Endothelial cell of umbilical vein (primary cell): ENCODE data around the gene SLC12A9. TPM values are rescaled to one million over a fixed set of nuclear protein-coding genes. Genes with fewer than 3 reads are reported as not detected.

Experiments used
- BruUV-seq: library from RNA; stranded (reverse); fragments of 400-500 nt; replicated peaks from 2 replicates; lab custom pipeline; 2021; lab: Mats Ljungman, UMichigan
- CTCF ChIA-PET: fragments of 300-600, 350-600 bp; sonication (Branson Sonifier 250); formaldehyde crosslinking; loops from one replicate; lab custom pipeline; 2021; ENCODE audit warnings: antibody characterized with exemption, inconsistent platforms; lab: Charles Lee
- POLR2A ChIA-PET: fragments of 300-600, 350-600 bp; sonication (Branson Sonifier 250); formaldehyde crosslinking; loops from one replicate; lab custom pipeline; 2021; ENCODE audit warnings: antibody characterized with exemption, inconsistent platforms; lab: Charles Lee
- DNase-seq: peaks from one replicate; pipeline ENCODE4 v3.0.0-alpha.2; 2011; ENCODE audit warnings: low read depth, low spot score
- FAIRE-seq: peaks from 2 replicates; lab custom pipeline; 2011; peaks lifted over from hg19 to GRCh38; lab: Jason Lieb, UNC
- H2AFZ ChIP-seq: 2 replicates; pipeline ENCODE4 v1.6.0; 2012; ENCODE audit warnings: low read depth, low read length, control low read depth, inconsistent platforms
- H3K27ac ChIP-seq: 2 replicates; pipeline ENCODE4 v1.5.1; 2011; ENCODE audit warnings: low read depth, mild to moderate bottlenecking, control low read depth, low read length, moderate library complexity; ENCODE audit not compliant: insufficient read depth
- H3K27me3 ChIP-seq, 2 experiments: 2 replicates each; pipeline versions ENCODE4 v1.6.0 to v1.6.1; 2011; ENCODE audit warnings: low read length in 2 of 2, mixed read lengths in 1 of 2; ENCODE audit not compliant: control insufficient read depth in 2 of 2, insufficient read depth in 2 of 2
- H3K36me3 ChIP-seq, 2 experiments: 2 replicates in 1 of 2; 3 replicates in 1 of 2; pipeline ENCODE4 v1.5.1; 2011; ENCODE audit warnings: low read length in 2 of 2, mild to moderate bottlenecking in 1 of 2, moderate library complexity in 1 of 2; ENCODE audit not compliant: control insufficient read depth in 2 of 2, insufficient read depth in 2 of 2; ENCODE audit errors: extremely low read depth in 1 of 2
- H3K4me1 ChIP-seq: 3 replicates; pipeline ENCODE4 v1.5.1; 2011; ENCODE audit warnings: mild to moderate bottlenecking, low read length; ENCODE audit not compliant: control insufficient read depth, insufficient read depth; ENCODE audit errors: extremely low read depth
- H3K4me2 ChIP-seq: 2 replicates; pipeline ENCODE4 v1.6.1; 2011; ENCODE audit warnings: low read length, control low read depth, mixed read lengths; ENCODE audit not compliant: insufficient read depth
- H3K4me3 ChIP-seq, 3 experiments: fragments of 200-600 bp in 1 of 3; sonication (generic), shearing (Covaris generic) in 1 of 3; replicated peaks in 1 of 3; 2 replicates each; pipeline ENCODE4 v1.5.1; 2011 to 2016; ENCODE audit warnings: control low read depth in 3 of 3, low read length in 3 of 3, mild to moderate bottlenecking in 2 of 3, inconsistent platforms in 1 of 3, low read depth in 1 of 3, moderate library complexity in 1 of 3; ENCODE audit not compliant: insufficient read depth in 1 of 3
- H3K79me2 ChIP-seq: 2 replicates; pipeline ENCODE4 v1.6.0; 2012; ENCODE audit warnings: low read length, inconsistent platforms; ENCODE audit not compliant: control insufficient read depth, insufficient read depth
- H3K9ac ChIP-seq: replicated peaks from 2 replicates; pipeline ENCODE3; 2011; ENCODE audit warnings: low read length, control low read depth; ENCODE audit not compliant: insufficient read depth; ENCODE audit errors: extremely low read depth
- H3K9me1 ChIP-seq: replicated peaks from 3 replicates; pipeline ENCODE4 v1.6.0; 2011; ENCODE audit warnings: mild to moderate bottlenecking, low read length; ENCODE audit not compliant: control insufficient read depth, insufficient read depth; ENCODE audit errors: extremely low read depth
- H3K9me3 ChIP-seq: replicated peaks from 2 replicates; pipeline ENCODE4 v1.5.1; 2012; ENCODE audit warnings: low read length, inconsistent platforms; ENCODE audit not compliant: control insufficient read depth, insufficient read depth
- H4K20me1 ChIP-seq: replicated peaks from 2 replicates; pipeline ENCODE3; 2011; ENCODE audit warnings: mild to moderate bottlenecking, low read length; ENCODE audit not compliant: control insufficient read depth, insufficient read depth; ENCODE audit errors: extremely low read depth
- CTCF ChIP-seq, 2 donors: IDR thresholded peaks; 1 replicate in 1 of 2; 2 replicates in 1 of 2; pipeline ENCODE4 v1.5.1; 2011; ENCODE audit warnings: low read length in 2 of 2, mild to moderate bottlenecking in 2 of 2, moderate library complexity in 2 of 2, control low read depth in 1 of 2, inconsistent platforms in 1 of 2, low read depth in 1 of 2; ENCODE audit not compliant: insufficient read depth in 1 of 2; ENCODE audit errors: extremely low read depth in 1 of 2
- EZH2 ChIP-seq: IDR thresholded peaks from 2 replicates; pipeline ENCODE4 v1.6.1; 2012; ENCODE audit warnings: borderline replicate concordance, low read depth, mild to moderate bottlenecking, moderate library complexity, low read length, inconsistent platforms; ENCODE audit not compliant: severe bottlenecking
- FOS ChIP-seq: IDR thresholded peaks from 2 replicates; pipeline ENCODE4 v1.6.1; 2011; ENCODE audit warnings: mild to moderate bottlenecking, low read length, moderate library complexity, borderline replicate concordance; ENCODE audit not compliant: insufficient read depth
- GATA2 ChIP-seq: IDR thresholded peaks from 2 replicates; pipeline ENCODE4 v1.7.0; 2011; ENCODE audit warnings: low read depth, mild to moderate bottlenecking, moderate library complexity, mixed read lengths, low read length; ENCODE audit not compliant: insufficient read length, insufficient read depth
- JUN ChIP-seq: IDR thresholded peaks from 2 replicates; pipeline ENCODE4 v1.6.1; 2011; ENCODE audit warnings: borderline replicate concordance, low read depth; ENCODE audit not compliant: insufficient read length, insufficient read depth
- MAX ChIP-seq: IDR thresholded peaks from 2 replicates; pipeline ENCODE4 v1.6.1; 2011; ENCODE audit not compliant: insufficient read depth, insufficient read length
- MYC ChIP-seq: IDR thresholded peaks from one replicate; pipeline ENCODE4 v1.6.1; 2011; ENCODE audit warnings: mild to moderate bottlenecking, low read depth, low read length
- POLR2A ChIP-seq: IDR thresholded peaks from 2 replicates; pipeline ENCODE4 v1.6.1; 2012; ENCODE audit warnings: low read depth, mild to moderate bottlenecking, control low read depth, low read length
- POLR2AphosphoS5 ChIP-seq: IDR thresholded peaks from 2 replicates; pipeline ENCODE4 v1.6.1; 2012; ENCODE audit warnings: low read depth, mild to moderate bottlenecking, control low read depth, low read length, moderate library complexity; ENCODE audit not compliant: insufficient read depth
- dilution Hi-C: fragments of 300-500 bp; cut with MboI; formaldehyde crosslinking; loops from one replicate; pipeline ENCODE4 v1.15.0; 2019; ENCODE audit warnings: low sequenced_read_pairs; ENCODE audit not compliant: extremely low pct_ligation_motif_present
- intact Hi-C: fragments of 100-400 bp; cut with micrococcal nuclease; formaldehyde crosslinking; loops from one replicate; pipeline ENCODE4 v1.10.0; 2022
- polyA plus RNA-seq, 4 experiments: library from polyadenylated mRNA; depleted of rRNA in 3 of 4; stranded (reverse) in 3 of 4; unstranded in 1 of 4; fragments of >200 nt; gene quantifications; 2 replicates each; pipeline versions ENCODE4 v1.2.1 to v1.2.3, GENCODE V29; 2011 to 2012; ENCODE audit warnings: missing spikeins in 1 of 4
- total RNA-seq: library from RNA; stranded (reverse); gene quantifications from 2 replicates; pipeline ENCODE4 v1.2.3, GENCODE V29; 2021

SLC12A9 gene
- total and polyA plus RNA-seq, 2 donors (not counting 3 experiments of a cell fraction or from before 2014, with no cell fraction given), result 35.0 to 37.0 TPM

- H4K20me1 ChIP-seq, result no peaks in the 10 kb centered on the region
- no peak overlapping the region for H3K4me3 ChIP-seq
- intact Hi-C loops (no loop called here), dilution Hi-C loops (no loop called here)
- ChIA-PET POLR2A (interaction anchor here (0.6 kb wide), 1 partner anchor 18 kb away, joined by 5 read pairs; no protein-coding TSS in a partner anchor), CTCF (interaction anchor here (1.1 to 4.5 kb wide), 3 partner anchors 13 to 33 kb away, joined by 3 to 29 read pairs (median 3); partner anchors contain the start of gene SLC12A9)
- H3K9ac ChIP-seq, result no peak overlapping the region
- H2AFZ ChIP-seq, result no peak overlapping the region
- TF ChIP-seq POLR2A (peak; percentile 29), MAX (no peak)
- H3K27me3 ChIP-seq, result no peaks in the 10 kb centered on the region
- H3K4me2 ChIP-seq, result no peak overlapping the region
- peaks cover 33% of the 10 kb centered on the region for H3K79me2 ChIP-seq
- H3K36me3 ChIP-seq, result peaks cover 37 to 69% of the 10 kb centered on the region in 2 experiments
- H3K9me1 ChIP-seq, result no peaks in the 10 kb centered on the region
- H3K9me3 ChIP-seq, result no peaks in the 10 kb centered on the region
- no peak overlapping the region for H3K27ac ChIP-seq
- FAIRE-seq, result no peak
- no peak for DNase-seq
- BruUV-seq, result no TSS peak
- peaks cover 4% of the 10 kb centered on the region for H3K4me1 ChIP-seq
Observed at GRCh38 chr7:100818825-100819224, 33.7 kb upstream of the SLC12A9 start.

- H3K9me1 ChIP-seq, result no peaks in the 10 kb centered on the region
- FAIRE-seq, result no peak
- BruUV-seq, result no TSS peak
- no peak overlapping the region for H3K4me2 ChIP-seq
- H3K36me3 ChIP-seq, result peaks cover 37 to 68% of the 10 kb centered on the region in 2 experiments
- no peak overlapping the region for H3K4me3 ChIP-seq
- no peak for DNase-seq
- no peaks in the 10 kb centered on the region for H3K27me3 ChIP-seq
- no peaks in the 10 kb centered on the region for H3K9me3 ChIP-seq
- peaks cover 11% of the 10 kb centered on the region for H3K4me1 ChIP-seq
- CTCF ChIA-PET, result interaction anchor here (1.1 to 4.5 kb wide), 3 partner anchors 13 to 32 kb away, joined by 3 to 29 read pairs (median 3); partner anchors contain the start of gene SLC12A9
- no peaks in the 10 kb centered on the region for H4K20me1 ChIP-seq
- no peak overlapping the region for H3K27ac ChIP-seq
- H3K79me2 ChIP-seq, result peaks cover 41% of the 10 kb centered on the region
- dilution Hi-C loops (no loop called here), intact Hi-C loops (no loop called here)
- no peak for TF ChIP-seq POLR2A
- no peak for TF ChIP-seq POLR2AphosphoS5
- TF ChIP-seq MYC, result no peak
- no peak for TF ChIP-seq EZH2
- no peak for TF ChIP-seq CTCF (IDR thresholded peaks at IDR 0.05; ENCODE audit: extremely low read depth in 1 of 2, insufficient read depth in 1 of 2, low read depth in 1 of 2, low read length in 2 of 2)
- TF ChIP-seq JUN, result no peak
- TF ChIP-seq MAX, result no peak
- TF ChIP-seq GATA2, result no peak
- no peak for TF ChIP-seq FOS
- H2AFZ ChIP-seq, result no peak overlapping the region
- H3K9ac ChIP-seq, result no peak overlapping the region
- POLR2A ChIA-PET, result no interaction called here
Observed at GRCh38 chr7:100819586-100819985, 32.9 kb upstream of the SLC12A9 start.
